HEK293 (cell line): ENCODE results near the gene PPP1R11.

ENCODE experiments used
- CTCF ChIA-PET: fragments of 350-600 bp; formaldehyde crosslinking; extraction: SDS; loops from one replicate; lab custom pipeline; 2021; ENCODE audit warnings: antibody characterized with exemption; lab: Yijun Ruan, JAX
- POLR2A ChIA-PET: fragments of 300-600 bp; formaldehyde crosslinking; extraction: SDS; loops from one replicate; lab custom pipeline; 2020; ENCODE audit warnings: antibody characterized with exemption, inconsistent platforms; lab: Yijun Ruan, JAX
- H3K27ac ChIP-seq: fragments of 200-500 bp; sonication (Bioruptor generic); 2 replicates; pipeline ENCODE4 v1.5.1; 2014; ENCODE audit warnings: low read depth, low read length, control low read depth, inconsistent platforms; ENCODE audit errors: extremely low read depth
- H3K36me3 ChIP-seq, 2 experiments: fragments of 200-500 bp in 1 of 2; sonication (Bioruptor generic) in 1 of 2; 1 replicate in 1 of 2; 2 replicates in 1 of 2; pipeline ENCODE4 v1.5.1; 2014 to 2017; ENCODE audit warnings: inconsistent platforms in 2 of 2, low read length in 2 of 2; ENCODE audit not compliant: control insufficient read depth in 2 of 2, insufficient read depth in 1 of 2
- H3K4me1 ChIP-seq: fragments of 200-500 bp; sonication (Bioruptor generic); 2 replicates; pipeline ENCODE4 v1.5.1; 2014; ENCODE audit warnings: mild to moderate bottlenecking, low read length, inconsistent platforms; ENCODE audit not compliant: control insufficient read depth, insufficient read depth
- H3K4me3 ChIP-seq: 2 replicates; pipeline ENCODE4 v1.5.1; 2011; ENCODE audit warnings: low read depth, mild to moderate bottlenecking, control low read depth, low read length, moderate library complexity
- H3K9me3 ChIP-seq: fragments of 200-500 bp; sonication (Bioruptor generic); 2 replicates; pipeline ENCODE4 v1.5.1; 2014; ENCODE audit warnings: low read depth, low read length, inconsistent platforms; ENCODE audit not compliant: control insufficient read depth, insufficient read depth
- GLIS1 ChIP-seq: fragments of 450-650 bp; formaldehyde crosslinking; IDR thresholded peaks from 2 replicates; pipeline ENCODE4 v1.5.1; 2016; ENCODE audit warnings: missing biosample characterization, missing genetic modification characterization
- HIC1 ChIP-seq: fragments of 450-650 bp; formaldehyde crosslinking; IDR thresholded peaks from 2 replicates; pipeline ENCODE4 v1.5.1; 2016; ENCODE audit warnings: missing biosample characterization, missing genetic modification characterization
- REPIN1 ChIP-seq: fragments of 450-650 bp; formaldehyde crosslinking; IDR thresholded peaks from 2 replicates; pipeline ENCODE4 v1.5.1; 2017; ENCODE audit warnings: missing biosample characterization, missing genetic modification characterization, low read depth
- SALL2 ChIP-seq: fragments of 450-650 bp; formaldehyde crosslinking; IDR thresholded peaks from 2 replicates; pipeline ENCODE4 v1.5.0; 2017; ENCODE audit warnings: missing biosample characterization, mild to moderate bottlenecking, missing genetic modification characterization, borderline replicate concordance
- SP2 ChIP-seq: fragments of 450-650 bp; formaldehyde crosslinking; IDR thresholded peaks from 2 replicates; pipeline ENCODE4 v1.5.1; 2016; ENCODE audit warnings: missing biosample characterization, missing genetic modification characterization
- SP3 ChIP-seq: fragments of 450-650 bp; formaldehyde crosslinking; IDR thresholded peaks from 2 replicates; pipeline ENCODE4 v1.5.1; 2016; ENCODE audit warnings: missing biosample characterization, missing genetic modification characterization
- TCF7L2 ChIP-seq: IDR thresholded peaks from 2 replicates; pipeline ENCODE4 v1.6.1; 2011; ENCODE audit warnings: low read depth, mild to moderate bottlenecking, inconsistent platforms, low read length, moderate library complexity, borderline replicate concordance
- WT1 ChIP-seq: fragments of 450-650 bp; formaldehyde crosslinking; IDR thresholded peaks from 2 replicates; pipeline ENCODE4 v1.5.1; 2016; ENCODE audit warnings: missing biosample characterization, missing genetic modification characterization
- YY2 ChIP-seq: fragments of 450-650 bp; formaldehyde crosslinking; IDR thresholded peaks from 2 replicates; pipeline ENCODE4 v1.5.1; 2016; ENCODE audit warnings: missing biosample characterization, missing genetic modification characterization
- ZBTB49 ChIP-seq: fragments of 450-650 bp; formaldehyde crosslinking; IDR thresholded peaks from 2 replicates; pipeline ENCODE4 v1.5.1; 2016; ENCODE audit warnings: missing biosample characterization, missing genetic modification characterization, low read depth
- ZFHX2 ChIP-seq: fragments of 450-650 bp; formaldehyde crosslinking; conservative IDR thresholded peaks from 2 replicates; pipeline ENCODE4 v1.5.1; 2016; ENCODE audit warnings: missing biosample characterization, missing genetic modification characterization
- ZIC2 ChIP-seq: fragments of 450-650 bp; formaldehyde crosslinking; IDR thresholded peaks from 2 replicates; pipeline ENCODE4 v1.5.1; 2016; ENCODE audit warnings: missing biosample characterization, missing genetic modification characterization
- ZNF146 ChIP-seq: fragments of 450-650 bp; formaldehyde crosslinking; IDR thresholded peaks from 2 replicates; pipeline ENCODE4 v1.5.1; 2016; ENCODE audit warnings: missing biosample characterization, missing genetic modification characterization
- ZNF16 ChIP-seq: fragments of 450-650 bp; formaldehyde crosslinking; IDR thresholded peaks from 2 replicates; pipeline ENCODE4 v1.5.1; 2016; ENCODE audit warnings: low read depth, missing biosample characterization, missing genetic modification characterization
- ZNF23 ChIP-seq: fragments of 450-650 bp; formaldehyde crosslinking; IDR thresholded peaks from 2 replicates; pipeline ENCODE4 v1.5.1; 2016; ENCODE audit warnings: missing biosample characterization, missing genetic modification characterization, borderline replicate concordance
- ZNF24 ChIP-seq: fragments of 450-650 bp; formaldehyde crosslinking; IDR thresholded peaks from 2 replicates; pipeline ENCODE4 v1.5.1; 2016; ENCODE audit warnings: missing biosample characterization, missing genetic modification characterization
- ZNF311 ChIP-seq: fragments of 450-650 bp; formaldehyde crosslinking; IDR thresholded peaks from 2 replicates; pipeline ENCODE4 v1.5.1; 2017; ENCODE audit warnings: missing biosample characterization, missing genetic modification characterization, borderline replicate concordance
- ZNF341 ChIP-seq: fragments of 450-650 bp; formaldehyde crosslinking; IDR thresholded peaks from 2 replicates; pipeline ENCODE4; 2016; ENCODE audit warnings: low read depth, missing biosample characterization, missing genetic modification characterization
- ZNF510 ChIP-seq: fragments of 450-650 bp; formaldehyde crosslinking; IDR thresholded peaks from 2 replicates; pipeline ENCODE4 v1.5.1; 2018; ENCODE audit warnings: mild to moderate bottlenecking, missing genetic modification characterization, missing biosample characterization; ENCODE audit not compliant: insufficient replicate concordance
- ZNF514 ChIP-seq: fragments of 450-650 bp; formaldehyde crosslinking; IDR thresholded peaks from 2 replicates; pipeline ENCODE4 v1.5.1; 2016; ENCODE audit warnings: missing biosample characterization, missing genetic modification characterization
- ZNF518A ChIP-seq: fragments of 450-650 bp; formaldehyde crosslinking; conservative IDR thresholded peaks from 2 replicates; pipeline ENCODE4 v1.5.1; 2016; ENCODE audit warnings: low read depth, missing biosample characterization, missing genetic modification characterization
- ZNF621 ChIP-seq: fragments of 450-650 bp; formaldehyde crosslinking; IDR thresholded peaks from 2 replicates; pipeline ENCODE4 v1.5.1; 2017; ENCODE audit warnings: missing biosample characterization, missing genetic modification characterization
- ZNF624 ChIP-seq: fragments of 450-650 bp; formaldehyde crosslinking; IDR thresholded peaks from 2 replicates; pipeline ENCODE4 v1.5.1; 2017; ENCODE audit warnings: missing biosample characterization, missing genetic modification characterization
- ZNF629 ChIP-seq: fragments of 450-650 bp; formaldehyde crosslinking; IDR thresholded peaks from 2 replicates; pipeline ENCODE4 v1.5.1; 2017; ENCODE audit warnings: missing biosample characterization, missing genetic modification characterization
- ZSCAN4 ChIP-seq: fragments of 450-650 bp; formaldehyde crosslinking; IDR thresholded peaks from 2 replicates; pipeline ENCODE4 v1.5.1; 2017; ENCODE audit warnings: missing biosample characterization, missing genetic modification characterization

Gene PPP1R11

GRCh38 chr6:30093951-30094661 is 27.1 kb downstream of the PPP1R11 start:
- TF ChIP-seq ZNF629 (tag by site-specific recombination) (no peak), ZNF518A (no peak), TCF7L2 (no peak), ZBTB49 (tag by site-specific recombination) (no peak), SALL2 (tag by site-specific recombination) (no peak), ZFHX2 (tag by site-specific recombination) (no peak), WT1 (tag by site-specific recombination) (no peak), ZNF146 (no peak), ZNF23 (tag by site-specific recombination) (no peak), REPIN1 (no peak), ZSCAN4 (tag by site-specific recombination) (no peak), SP3 (tag by site-specific recombination) (no peak), ZNF341 (tag by site-specific recombination) (no peak)
- Histone ChIP-seq H3K36me3 (no peaks in the 10 kb centered on the region), H3K27ac (no peak overlapping the region), H3K4me3 (no peak overlapping the region), H3K4me1 (peaks cover 11% of the 10 kb centered on the region), H3K9me3 (no peaks in the 10 kb centered on the region)
- POLR2A ChIA-PET: no interaction called here
- CTCF ChIA-PET: interaction anchor here (0.6 to 2.6 kb wide), 8 partner anchors 8 to 81 kb away, joined by 3 to 10 read pairs (median 4); no protein-coding TSS in a partner anchor

- CTCF ChIA-PET: interaction anchor here (0.6 to 1.1 kb wide), 4 partner anchors 9 to 467 kb away, joined by 3 to 4 read pairs (median 4); no protein-coding TSS in a partner anchor
- POLR2A ChIA-PET: interaction anchor here (0.9 kb wide), 1 partner anchor 27 kb away, joined by 3 read pairs; no protein-coding TSS in a partner anchor
- no peak overlapping the region for H3K4me3 ChIP-seq
- TF ChIP-seq ZNF24 (no peak), WT1 (tag by site-specific recombination) (no peak), ZIC2 (peak; percentile 98), YY2 (no peak), ZNF16 (no peak), ZNF510 (tag by site-specific recombination) (no peak), ZNF629 (tag by site-specific recombination) (no peak), ZNF624 (tag by site-specific recombination) (no peak), SP2 (tag by site-specific recombination) (no peak), ZNF514 (tag by site-specific recombination) (no peak), HIC1 (tag by site-specific recombination) (no peak), GLIS1 (peak; percentile 90), ZNF621 (tag by site-specific recombination) (no peak), ZNF311 (tag by site-specific recombination) (no peak)
Measured at GRCh38 chr6:30096829-30097228, 29.8 kb downstream of the PPP1R11 start.

More at GRCh38 chr6:30096829-30097228, 29.8 kb downstream of the PPP1R11 start:
- Histone ChIP-seq H3K36me3 (no peaks in the 10 kb centered on the region), H3K27ac (no peak overlapping the region), H3K4me1 (peaks cover 10% of the 10 kb centered on the region), H3K9me3 (no peaks in the 10 kb centered on the region)
